ENCODE measurements around the gene SLC38A10.

SLC38A10 gene

DNA sequence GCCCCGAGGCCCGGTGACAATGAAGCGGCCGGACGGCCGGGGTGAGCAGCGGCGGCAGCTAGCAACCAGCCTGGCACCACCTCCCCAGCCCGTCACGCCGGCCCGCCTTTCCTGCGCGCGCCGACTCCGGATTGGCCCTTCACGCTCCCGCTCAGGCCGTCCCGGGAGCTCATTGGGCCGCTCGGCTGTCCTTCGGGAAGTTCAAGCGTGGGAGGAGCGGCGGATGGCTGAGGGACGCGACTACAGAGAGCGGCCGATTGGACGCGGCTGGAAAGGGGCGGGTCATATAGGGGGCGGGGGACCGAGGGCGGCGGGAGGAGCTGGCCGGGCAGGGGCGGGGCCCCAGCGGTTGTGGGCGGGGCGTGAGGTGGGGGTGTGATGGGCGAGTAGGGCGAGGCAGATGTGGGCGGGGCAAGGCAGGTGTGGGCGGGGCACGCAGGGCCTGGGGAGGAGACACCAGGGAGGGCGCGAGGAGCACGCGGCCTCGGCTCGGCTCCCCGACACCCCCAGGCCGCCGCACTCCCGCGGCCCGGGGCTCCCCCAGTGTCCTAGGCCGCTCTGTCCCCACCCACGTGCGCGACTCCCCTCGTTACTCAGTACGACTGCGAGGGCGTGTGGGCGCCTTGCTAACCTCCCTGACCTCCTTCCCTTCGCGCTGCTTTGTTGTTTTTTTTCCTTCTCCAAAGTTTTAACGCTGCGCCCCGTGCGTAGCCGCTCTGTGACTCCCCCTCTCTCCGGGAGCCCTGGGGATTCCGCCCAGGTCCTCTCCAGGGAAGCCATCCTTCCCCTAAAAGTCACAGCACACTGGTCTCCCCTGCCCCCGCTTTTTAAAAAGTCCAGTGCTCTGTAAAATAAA lies 72.0 kb downstream of the SLC38A10 start, which contains the start of gene CEP131:
TSS of gene CEP131 (minus strand) at position 60 of the 856 bp plus-strand sequence. CDS start 2,909 bp downstream, outside the sequence.
- DNase-seq, result peak; percentile 100

DNA sequence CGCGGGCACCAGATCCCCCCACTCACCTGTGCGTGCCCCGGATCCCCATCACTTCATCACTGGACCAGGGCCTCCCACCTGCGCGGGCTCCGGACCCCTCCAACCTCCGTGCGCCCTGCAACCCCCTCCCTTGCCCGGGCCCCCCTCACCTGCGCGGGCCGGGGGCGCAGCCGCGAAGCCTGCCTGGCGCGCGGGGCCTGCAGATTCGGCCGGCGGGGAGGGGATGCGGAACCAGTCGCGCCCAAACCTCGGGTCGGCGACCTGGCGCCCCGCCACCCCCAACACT lies 72.5 kb downstream of the SLC38A10 start:
- no peak for DNase-seq

DNA sequence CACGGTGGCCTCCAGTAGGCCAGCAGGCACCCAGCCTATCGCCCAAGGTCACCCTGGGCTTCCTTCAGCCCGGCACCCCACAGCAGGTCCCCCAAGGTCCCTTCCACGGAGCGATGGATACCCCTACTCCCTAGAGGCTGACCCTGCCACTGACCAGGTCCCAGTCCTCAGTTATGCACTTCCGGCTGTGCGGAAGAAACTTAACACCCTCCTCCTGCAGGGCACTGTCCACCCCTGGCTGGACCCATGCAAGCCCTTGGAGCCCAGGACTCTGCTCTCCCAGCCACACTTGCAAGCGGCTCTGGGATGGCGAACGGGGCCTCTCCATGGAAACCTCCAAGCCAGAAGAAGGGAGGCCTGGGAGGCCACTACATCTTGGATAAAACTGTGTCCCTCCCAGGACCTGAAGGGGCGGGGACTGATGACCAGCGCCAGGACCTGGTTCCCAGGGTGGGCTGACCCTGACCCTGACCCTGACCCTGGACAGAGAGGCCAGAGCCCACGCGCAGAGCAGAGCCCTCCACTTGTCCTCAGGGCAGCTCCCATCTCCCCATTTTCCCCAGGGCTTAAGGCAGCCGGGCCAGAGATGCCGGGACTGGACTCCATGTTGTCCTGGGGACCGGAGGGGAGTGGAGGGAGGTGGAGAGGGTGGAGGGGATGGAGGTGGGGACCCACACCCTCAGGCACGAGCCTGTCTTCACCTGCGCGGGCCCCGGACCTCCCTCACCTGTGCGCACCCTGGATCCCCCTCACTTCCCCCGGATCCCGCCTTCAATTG lies 73.1 kb downstream of the SLC38A10 start:
- DNase-seq, result no peak

DNA sequence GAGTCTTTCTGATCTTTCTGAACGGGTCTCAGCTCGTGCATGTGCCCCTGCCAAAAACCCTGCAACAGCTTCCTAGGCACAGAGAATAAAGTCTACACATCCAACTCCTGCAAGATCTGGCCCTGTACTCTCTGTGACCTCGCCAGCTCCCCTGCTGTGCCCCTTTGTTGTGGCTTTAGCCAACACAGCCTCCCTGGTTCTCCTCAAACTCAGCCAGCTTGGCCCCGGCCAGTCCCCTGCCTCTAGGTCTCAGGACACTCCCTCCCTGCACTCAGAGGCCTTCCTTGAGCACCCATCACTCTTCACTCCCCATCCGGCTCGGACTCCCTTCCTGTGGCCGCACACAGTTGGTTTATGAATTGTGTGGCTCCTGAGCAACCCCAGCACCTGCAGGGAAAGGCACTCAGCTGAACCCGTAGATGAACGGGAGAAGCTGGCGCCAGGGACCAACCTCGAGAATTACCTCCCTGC lies 73.7 kb downstream of the SLC38A10 start:
- DNase-seq, result no peak

DNA sequence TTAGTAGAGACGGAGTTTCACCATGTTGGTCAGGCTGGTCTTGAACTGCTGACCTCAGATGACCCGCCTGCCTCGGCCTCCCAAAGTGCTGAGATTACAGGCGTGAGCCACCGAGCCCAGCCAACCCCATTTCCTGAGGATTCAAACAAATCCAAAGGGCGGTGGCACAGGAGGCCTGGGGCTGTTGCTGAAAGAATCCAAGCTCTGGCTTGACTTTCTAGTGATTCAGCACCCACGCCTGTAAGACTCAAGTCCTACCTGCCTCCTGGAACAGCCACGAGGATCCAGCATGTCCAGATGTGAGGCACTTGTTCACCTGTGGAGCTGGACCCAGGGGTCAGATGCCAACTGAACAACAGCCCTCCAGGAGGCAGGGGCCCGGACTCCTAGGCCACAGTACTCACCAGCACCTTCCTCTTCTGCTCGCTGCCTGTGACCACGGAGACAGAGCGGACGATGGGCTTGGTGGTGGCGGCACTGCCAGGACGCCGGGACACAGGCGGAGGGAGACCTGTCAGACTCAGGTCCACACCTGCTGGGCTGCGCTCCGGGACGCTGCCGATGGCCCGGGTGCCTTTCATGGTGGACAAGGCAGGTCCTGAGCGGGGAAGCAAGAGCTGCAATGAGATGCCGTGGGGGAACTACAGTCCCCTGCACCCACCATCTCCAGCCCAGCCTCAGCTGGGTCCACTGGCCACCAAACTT lies 75.5 kb downstream of the SLC38A10 start:
- DNase-seq, result no peak

DNA sequence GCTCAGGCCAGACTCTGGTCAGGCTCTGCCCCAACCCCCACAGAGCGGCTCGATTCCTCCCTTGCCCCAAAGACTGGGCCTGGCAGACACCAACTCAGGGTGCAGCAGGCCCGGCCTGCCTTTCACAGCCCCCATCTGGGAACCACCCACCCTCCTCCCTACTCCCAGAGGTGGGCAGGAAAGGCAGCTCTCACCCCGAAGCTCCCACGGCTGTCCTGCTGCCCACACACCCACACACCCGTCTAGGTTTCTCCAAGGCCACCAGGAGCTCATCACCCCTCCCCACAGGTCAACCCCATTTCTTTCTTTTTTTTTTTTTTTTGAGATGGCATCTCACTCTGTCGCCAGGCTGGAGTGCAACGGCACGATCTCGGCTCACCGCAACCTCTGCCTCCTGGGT lies 76.1 kb downstream of the SLC38A10 start:
- no peak for DNase-seq

DNA sequence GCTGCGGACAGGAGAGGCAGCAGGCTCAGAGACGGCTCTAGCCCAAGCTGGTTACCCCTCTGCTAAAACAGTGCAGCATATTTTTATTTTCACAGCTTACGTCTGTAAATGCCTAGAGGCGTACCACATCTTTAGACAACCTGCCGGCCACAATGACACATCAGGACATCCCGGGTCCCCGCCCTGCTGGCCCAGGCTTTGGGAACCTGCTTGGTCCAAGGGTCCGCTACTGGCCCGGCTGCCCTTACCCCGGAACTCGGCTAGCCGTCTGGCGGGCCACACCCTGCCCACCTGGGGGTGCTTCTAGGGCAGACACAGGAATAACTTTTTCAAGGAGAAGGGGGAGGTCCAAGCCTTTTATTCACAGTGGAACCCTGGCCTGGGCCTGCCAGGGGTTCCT lies 76.6 kb downstream of the SLC38A10 start:
- no peak for DNase-seq

DNA sequence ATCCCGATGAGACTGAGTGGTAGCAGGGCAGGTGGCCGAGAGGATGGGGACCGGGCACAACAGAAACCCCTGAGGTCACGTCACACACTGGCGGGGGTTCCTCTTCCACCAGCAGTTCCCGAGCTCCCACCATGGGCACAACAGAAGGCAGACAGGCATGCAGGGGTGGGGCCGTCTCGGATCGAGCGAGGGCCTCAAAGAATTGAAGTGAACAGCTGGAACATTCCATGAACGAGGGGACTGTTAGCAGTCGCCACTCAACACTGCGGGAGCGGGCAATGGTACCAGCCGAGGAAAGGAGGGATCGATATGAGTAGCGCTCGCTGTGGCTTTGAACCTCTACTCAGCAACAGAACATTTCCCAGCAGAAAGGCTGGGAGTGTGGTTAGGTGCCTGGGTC lies 77.6 kb downstream of the SLC38A10 start:
- no peak for DNase-seq

DNA sequence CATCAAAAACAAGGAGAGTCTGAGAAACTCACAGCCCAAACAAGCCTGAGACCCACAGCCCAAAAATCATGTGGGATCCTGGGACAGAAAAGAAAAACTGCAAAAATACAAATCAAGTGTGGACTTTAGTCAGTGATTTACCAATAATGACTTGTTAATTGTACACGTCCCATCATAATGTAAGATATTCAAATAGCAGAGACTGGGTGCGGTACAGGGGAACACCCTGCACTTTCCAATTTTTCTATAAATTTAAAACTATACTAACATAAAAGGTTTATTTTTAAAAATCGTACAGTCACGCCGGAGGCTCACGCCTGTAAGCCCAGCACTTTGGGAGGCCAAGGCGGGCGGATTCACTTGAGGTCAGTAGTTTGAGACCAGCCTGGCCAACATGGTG lies 81.1 kb downstream of the SLC38A10 start:
- DNase-seq, result no peak

DNA sequence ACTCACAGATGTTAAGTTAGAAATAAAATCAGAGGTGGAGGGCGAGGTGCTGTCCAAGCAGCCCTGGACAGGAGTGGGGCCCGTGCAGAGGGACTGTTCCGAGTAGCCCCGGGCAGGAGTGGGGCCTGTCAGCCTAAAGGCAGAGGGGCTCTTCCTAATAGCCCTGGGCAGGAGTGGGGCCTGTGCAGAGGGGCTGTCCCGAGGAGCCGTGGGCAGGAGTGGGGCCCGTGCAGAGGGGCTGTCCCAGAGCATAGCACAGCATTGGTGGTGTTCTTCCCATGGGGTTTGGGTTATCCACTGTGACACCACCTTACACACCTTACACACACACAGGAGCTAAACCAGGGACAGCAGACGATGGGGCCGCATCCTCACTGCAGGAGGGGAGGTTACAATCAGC lies 82.7 kb downstream of the SLC38A10 start:
- DNase-seq, result no peak

DNA sequence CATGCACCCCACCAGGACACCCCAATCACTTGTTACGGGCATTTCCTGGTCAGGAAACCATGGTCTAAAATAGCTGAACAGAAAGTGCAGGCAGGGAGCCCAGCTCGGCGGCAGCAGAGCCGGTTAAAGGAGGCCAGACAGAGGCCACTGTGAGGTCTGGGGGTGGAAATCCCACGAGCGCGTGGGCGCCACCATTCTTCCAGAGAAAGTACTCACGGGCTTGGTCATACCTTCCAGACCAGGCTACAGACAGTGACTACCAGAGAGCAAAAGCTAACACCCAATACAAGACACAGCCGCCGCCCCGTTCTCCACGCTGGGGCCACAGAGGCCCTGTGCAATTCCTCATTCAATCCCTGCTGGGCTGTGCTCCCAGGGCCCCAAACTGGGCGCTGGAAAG lies 84.2 kb downstream of the SLC38A10 start:
- DNase-seq, result no peak

DNA sequence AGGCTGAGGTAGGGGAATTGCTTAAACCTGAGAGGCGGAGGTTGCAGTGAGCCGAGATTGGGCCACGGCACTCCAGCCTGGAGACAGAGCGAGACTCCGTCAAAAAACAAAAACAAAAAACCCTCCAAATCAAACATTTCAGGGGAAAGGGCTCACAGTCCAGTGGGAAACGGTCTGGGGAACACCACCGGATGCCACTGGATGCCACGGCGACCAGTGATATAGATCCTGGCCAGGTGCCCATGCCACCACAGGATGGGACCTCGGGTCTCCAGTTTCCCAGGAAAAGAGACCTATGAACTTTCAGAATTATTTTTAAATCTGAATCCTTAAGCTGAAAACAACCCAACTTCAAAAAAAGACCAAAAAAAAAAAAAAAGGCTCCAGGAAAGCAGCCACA lies 84.6 kb downstream of the SLC38A10 start:
- DNase-seq, result no peak

DNA sequence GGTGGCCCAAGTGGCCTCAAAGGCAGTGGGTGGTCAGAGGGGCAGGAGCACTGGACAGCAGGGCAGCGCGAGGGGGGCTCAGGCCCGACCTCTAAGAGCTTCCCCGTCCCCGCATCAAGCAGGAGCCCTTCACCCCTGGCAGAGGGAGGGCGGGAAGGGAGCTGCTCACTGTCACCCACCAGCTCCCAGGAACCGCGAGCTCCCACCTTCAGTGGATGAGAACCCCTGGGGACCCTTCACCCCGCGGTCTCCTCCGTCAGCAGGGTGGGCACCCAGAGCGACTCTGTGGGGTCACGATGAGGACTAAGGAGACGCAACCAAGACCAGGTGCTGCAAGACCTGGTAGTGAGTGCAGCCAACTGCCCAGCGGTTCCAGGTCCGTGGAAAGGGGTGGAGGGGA lies 86.0 kb downstream of the SLC38A10 start:
- no peak for DNase-seq

DNA sequence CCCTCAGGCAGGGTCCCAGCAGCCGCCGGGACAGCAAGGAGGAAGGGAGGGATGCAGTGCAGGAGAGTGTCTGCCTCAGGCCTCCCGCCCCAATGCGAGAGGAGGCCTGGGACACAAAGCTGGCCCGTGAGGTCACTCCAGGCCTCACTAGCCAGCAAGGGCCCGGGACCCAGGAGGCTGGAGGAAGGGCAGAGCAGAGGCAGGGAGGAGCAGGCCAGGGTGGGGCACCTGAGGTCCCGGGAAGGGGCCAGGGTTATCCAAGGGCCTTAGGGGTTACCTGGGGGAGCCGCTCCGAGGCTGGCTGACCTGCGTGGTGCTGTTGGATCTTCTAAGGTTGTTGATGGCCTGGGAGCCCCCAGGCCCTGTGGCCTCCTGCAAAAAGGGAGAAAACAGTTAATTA lies 86.5 kb downstream of the SLC38A10 start:
- DNase-seq, result no peak

DNA sequence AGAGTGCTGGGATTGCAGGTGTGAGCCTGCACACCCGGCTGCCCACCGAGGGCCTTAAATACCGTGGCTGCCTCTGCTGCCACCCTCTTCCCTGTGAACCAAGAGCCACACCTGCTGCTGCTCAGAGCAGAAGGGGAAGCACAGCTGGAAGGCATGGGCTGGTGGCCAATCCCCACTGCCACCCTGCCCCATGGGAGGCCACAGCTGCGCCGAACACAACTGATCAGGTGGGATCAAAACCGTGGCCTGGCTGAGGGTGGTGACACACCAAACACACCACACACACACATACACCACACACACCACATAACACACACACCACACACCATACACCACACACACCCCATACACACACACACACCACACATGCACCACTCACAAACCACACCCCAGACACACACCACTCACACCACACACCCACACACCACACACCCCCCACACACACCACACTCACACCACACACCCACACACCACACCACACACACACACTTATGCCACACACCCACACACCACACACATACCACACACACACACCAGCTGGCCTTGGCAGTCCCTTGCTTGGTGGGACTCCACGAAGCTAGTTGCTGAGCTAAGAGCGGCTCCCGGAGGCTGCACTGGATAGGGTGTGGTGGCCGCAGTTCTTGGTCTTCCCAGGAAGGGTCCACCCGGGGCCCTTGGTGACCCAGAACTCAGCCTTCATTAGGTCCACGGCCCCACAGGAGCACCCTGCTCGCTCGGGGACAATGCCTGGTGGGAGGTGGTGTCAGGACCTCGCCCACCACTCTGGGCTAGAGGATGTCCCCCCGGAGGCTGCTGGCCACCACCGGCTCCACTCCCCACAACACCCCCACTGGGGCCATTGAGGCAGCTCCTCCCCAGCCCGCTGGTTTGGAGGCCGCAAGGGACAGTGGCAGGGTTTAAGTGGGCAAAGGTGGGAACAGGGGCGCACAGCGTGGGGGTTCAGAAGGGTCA lies 87.2 kb downstream of the SLC38A10 start:
- DNase-seq, result no peak

DNA sequence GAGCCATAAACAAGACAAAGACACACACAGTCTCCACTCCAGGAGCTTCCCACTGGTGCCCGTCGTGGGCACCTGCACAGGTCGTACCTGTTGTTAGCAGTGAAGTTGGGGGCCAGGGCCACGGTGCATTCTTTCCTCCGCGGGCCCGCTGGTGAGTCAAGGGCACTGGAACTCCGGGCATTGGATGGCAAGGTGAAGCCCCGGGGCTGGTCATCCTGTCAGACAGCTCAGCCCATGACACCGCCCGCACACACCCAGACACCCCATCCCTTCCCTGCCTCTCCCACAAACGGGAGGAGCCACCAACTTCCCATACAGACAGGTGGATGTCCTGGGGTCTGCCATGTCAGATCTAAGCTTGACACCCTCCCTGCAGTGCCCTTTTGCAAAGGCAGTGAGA lies 88.5 kb downstream of the SLC38A10 start:
- DNase-seq, result no peak

DNA sequence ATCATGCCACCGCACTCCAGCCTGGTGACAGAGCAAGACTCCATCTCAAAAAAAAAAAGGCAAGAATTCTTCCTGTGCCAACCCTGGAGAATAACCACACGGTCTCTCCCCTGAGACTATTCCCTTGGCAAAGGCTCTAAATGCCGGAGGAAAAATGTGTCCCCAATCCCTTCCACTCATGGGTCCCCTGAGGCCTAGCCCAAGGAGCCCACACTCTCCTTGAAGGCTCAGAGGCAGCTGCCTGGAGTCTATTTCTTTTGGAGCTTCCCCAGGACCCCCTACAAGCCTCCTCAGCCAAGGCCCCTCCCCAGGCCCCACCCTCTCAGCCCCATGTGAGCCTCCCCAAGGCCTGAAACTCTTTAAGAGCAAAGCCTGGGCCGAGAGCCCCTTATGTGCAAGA lies 88.9 kb downstream of the SLC38A10 start:
- no peak for DNase-seq

DNA sequence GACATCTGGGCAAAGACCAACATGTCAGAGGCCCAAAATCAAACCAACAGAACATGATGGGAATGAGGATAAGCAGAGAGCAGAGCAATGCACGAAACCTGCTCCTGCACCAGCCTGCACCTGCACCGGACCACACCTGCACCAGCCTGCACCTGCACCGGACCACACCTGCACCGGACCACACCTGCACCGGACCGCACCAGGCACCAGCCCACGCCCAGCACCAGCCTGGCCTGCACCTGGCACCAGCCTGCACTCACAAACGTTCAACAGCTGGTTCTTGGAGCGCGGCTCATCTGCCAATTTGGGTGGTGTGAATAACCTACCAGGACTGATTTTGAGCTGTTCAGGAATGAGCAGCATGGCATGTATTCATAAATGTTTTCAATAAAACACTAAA lies 90.5 kb downstream of the SLC38A10 start:
- DNase-seq, result no peak

DNA sequence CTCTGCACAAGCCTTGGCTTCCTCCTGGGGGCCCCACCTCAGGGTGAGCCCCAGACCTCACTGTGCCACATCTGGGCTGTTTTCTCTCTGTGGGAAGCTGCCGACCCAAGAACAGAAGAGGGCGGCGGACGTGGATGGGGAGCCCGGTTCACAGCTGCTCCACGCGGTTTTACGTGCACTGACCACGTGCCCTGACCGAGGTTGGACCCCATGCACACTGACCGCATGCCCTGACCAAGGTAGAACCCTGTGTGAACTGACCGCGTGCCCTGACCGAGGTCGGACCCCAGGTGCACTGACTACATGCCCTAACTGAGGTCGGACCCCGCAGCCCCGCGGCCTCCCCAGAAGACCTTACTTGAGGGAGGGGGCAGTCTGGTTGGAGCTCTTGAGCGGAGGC lies 92.0 kb downstream of the SLC38A10 start:
- DNase-seq, result no peak

DNA sequence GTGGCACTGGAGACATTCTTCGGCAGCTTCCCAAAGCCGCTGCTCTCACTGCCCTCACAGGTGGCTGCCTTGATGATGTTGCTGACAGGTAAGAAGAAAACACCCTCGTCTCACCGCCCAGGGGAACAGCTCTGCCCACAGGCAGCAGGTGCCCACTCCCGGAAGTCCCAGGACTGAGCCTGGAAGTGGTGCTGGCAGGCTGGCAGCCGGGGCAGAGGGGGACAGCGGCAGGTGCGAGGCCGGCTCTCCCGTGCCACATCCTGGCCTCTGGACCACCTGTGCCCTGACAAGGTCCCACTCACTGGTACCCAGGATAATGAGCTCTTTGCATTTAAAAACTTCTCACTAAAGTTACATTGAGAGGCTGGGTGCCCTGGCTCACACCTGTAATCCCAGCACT lies 92.8 kb downstream of the SLC38A10 start:
- DNase-seq, result no peak

DNA sequence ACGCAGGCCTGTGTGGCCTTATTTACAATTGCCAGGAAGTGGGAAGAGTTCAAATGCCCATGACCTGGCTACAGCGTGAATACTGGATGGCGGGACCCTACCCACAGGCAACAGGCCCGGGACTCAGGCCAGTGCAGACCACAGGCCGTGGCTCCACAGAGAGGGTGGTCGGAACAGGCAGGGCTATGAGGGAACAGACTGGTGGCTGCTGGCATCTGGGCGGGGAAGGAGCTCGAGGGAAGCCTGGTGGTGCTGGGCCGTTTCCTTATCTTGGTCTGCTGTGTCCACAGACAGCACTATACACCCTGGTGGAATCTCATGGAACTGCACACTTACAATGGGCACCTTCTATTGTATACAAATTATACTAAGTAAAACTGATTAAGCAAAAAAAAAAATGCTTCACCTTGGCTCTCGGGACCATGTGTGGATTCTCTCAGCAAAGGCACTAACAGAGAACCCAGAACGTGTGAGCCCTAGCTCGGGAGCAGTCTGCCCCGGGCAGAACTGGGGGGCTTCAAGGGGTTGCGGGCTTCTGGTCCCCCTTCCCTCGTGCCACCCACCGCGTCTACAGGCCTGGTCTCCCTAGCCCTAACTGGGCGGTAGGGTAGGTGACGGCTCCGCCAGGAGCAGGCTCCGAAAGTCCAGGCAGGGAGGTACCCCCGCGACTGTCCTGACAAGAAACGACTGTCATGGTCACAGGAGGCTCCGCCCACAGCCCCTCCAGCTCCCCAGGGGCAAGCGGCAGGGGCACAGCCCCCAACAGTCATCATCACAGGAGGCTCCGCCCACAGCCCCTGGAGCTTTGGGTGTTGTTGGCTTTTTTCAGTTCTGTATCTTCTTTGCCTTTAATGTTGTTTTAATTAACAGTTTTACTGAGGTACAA lies 94.2 kb downstream of the SLC38A10 start:
- no peak for DNase-seq

All from T-helper 9 cell (primary cell).